RWPE2 (cell line): Measurements from ENCODE around the gene ARPP21.
"Not testable (repeated sequence)": the region's sequence is repeated elsewhere in the genome, so short reads cannot be mapped to it uniquely, and the experiment has no call there.

Experiments
- ATAC-seq: fragments of 200-7000 bp; cut with Tn5 transposase; 3 replicates; pipeline ENCODE4 v1.9.1; 2021; ENCODE audit warnings: low read depth
- DNase-seq: peaks from one replicate; pipeline ENCODE4 v3.0.0-alpha.2; 2020; ENCODE audit warnings: low spot score
- H3K27ac ChIP-seq: fragments of 450-650 bp; 2 replicates; pipeline ENCODE4 v1.5.1; 2017; ENCODE audit warnings: mild to moderate bottlenecking; ENCODE audit not compliant: poor library complexity, severe bottlenecking
- H3K27me3 ChIP-seq: fragments of 250-450 bp; sonication (Bioruptor Pico); 2 replicates; pipeline ENCODE4 v1.5.1; 2021; ENCODE audit warnings: mild to moderate bottlenecking, moderate library complexity; ENCODE audit not compliant: insufficient read depth, poor library complexity, severe bottlenecking
- H3K36me3 ChIP-seq: fragments of 250-450 bp; sonication (Bioruptor Pico); 2 replicates; pipeline ENCODE4 v1.5.1; 2020; ENCODE audit warnings: low read depth, mild to moderate bottlenecking, moderate library complexity
- H3K4me1 ChIP-seq: fragments of 250-450 bp; sonication (Bioruptor Pico); 2 replicates; pipeline ENCODE4 v1.5.1; 2021; ENCODE audit warnings: mild to moderate bottlenecking, moderate library complexity; ENCODE audit not compliant: insufficient read depth, poor library complexity, severe bottlenecking
- H3K4me3 ChIP-seq: fragments of 250-450 bp; sonication (Bioruptor Pico); 2 replicates; pipeline ENCODE4 v1.5.1; 2021; ENCODE audit warnings: mild to moderate bottlenecking, moderate library complexity; ENCODE audit not compliant: severe bottlenecking
- H3K9me3 ChIP-seq: fragments of 250-450 bp; sonication (Bioruptor Pico); 2 replicates; pipeline ENCODE4 v1.5.1; 2021; ENCODE audit warnings: mild to moderate bottlenecking, moderate library complexity; ENCODE audit not compliant: severe bottlenecking
- TF ChIP-seq, protein P1 (sequence below): fragments of 450-650 bp; IDR thresholded peaks from one replicate; pipeline ENCODE4 v1.5.1; 2017; ENCODE audit warnings: mild to moderate bottlenecking, moderate library complexity; ENCODE audit not compliant: poor library complexity, severe bottlenecking

The ARPP21 gene

DNA sequence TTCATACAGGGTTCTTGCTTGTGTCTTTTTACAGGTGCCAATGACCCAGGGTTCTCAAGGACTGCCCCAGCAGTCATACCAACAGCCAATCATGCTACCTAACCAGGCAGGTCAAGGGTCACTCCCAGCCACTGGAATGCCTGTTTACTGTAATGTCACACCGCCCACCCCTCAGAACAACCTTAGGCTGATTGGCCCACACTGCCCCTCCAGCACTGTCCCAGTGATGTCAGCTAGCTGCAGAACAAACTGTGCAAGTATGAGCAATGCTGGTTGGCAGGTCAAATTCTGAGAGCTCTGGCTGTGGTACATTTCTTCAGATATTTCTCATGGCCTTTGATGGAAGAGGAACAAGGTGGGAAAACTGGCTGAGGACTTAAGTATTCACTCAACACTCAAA is 154.3 kb downstream of the ARPP21 start:
- H3K27ac ChIP-seq = no peak overlapping the region
- ATAC-seq (no peak), DNase-seq (no peak)
- TF ChIP-seq, protein P1, sequence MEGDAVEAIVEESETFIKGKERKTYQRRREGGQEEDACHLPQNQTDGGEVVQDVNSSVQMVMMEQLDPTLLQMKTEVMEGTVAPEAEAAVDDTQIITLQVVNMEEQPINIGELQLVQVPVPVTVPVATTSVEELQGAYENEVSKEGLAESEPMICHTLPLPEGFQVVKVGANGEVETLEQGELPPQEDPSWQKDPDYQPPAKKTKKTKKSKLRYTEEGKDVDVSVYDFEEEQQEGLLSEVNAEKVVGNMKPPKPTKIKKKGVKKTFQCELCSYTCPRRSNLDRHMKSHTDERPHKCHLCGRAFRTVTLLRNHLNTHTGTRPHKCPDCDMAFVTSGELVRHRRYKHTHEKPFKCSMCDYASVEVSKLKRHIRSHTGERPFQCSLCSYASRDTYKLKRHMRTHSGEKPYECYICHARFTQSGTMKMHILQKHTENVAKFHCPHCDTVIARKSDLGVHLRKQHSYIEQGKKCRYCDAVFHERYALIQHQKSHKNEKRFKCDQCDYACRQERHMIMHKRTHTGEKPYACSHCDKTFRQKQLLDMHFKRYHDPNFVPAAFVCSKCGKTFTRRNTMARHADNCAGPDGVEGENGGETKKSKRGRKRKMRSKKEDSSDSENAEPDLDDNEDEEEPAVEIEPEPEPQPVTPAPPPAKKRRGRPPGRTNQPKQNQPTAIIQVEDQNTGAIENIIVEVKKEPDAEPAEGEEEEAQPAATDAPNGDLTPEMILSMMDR = no peak
- H3K36me3 ChIP-seq = no peaks in the 10 kb centered on the region
- H3K9me3 ChIP-seq = no peaks in the 10 kb centered on the region
- H3K27me3 ChIP-seq = no peaks in the 10 kb centered on the region
- H3K4me1 ChIP-seq = no peaks in the 10 kb centered on the region
- H3K4me3 ChIP-seq = no peak overlapping the region

GRCh38 chr3:35800960-35801459 is 161.7 kb downstream of the ARPP21 start:
- TF ChIP-seq, protein P1 = no peak
- ATAC-seq (no peak), DNase-seq (no peak)

GRCh38 chr3:35814531-35814930 is 175.2 kb downstream of the ARPP21 start:
- Histone ChIP-seq H3K4me3 (no peak overlapping the region), H3K27ac (no peak overlapping the region), H3K4me1 (no peaks in the 10 kb centered on the region), H3K27me3 (no peaks in the 10 kb centered on the region), H3K9me3 (no peaks in the 10 kb centered on the region), H3K36me3 (no peaks in the 10 kb centered on the region)
- ATAC-seq (no peak), DNase-seq (no peak)
- TF ChIP-seq, protein P1 = no peak

More at GRCh38 chr3:35800960-35801459, 161.7 kb downstream of the ARPP21 start:
- H3K36me3 ChIP-seq = no peaks in the 10 kb centered on the region
- no peak overlapping the region for H3K4me3 ChIP-seq
- no peak overlapping the region for H3K27ac ChIP-seq
- no peaks in the 10 kb centered on the region for H3K27me3 ChIP-seq
- no peaks in the 10 kb centered on the region for H3K9me3 ChIP-seq
- no peaks in the 10 kb centered on the region for H3K4me1 ChIP-seq

- not testable (repeated sequence) for DNase-seq, H3K27me3 ChIP-seq, ATAC-seq, H3K36me3 ChIP-seq, H3K4me3 ChIP-seq, H3K9me3 ChIP-seq, H3K4me1 ChIP-seq, H3K27ac ChIP-seq
These were observed 176.5 kb downstream of the ARPP21 start for GRCh38 chr3:35815796-35816195.

DNA sequence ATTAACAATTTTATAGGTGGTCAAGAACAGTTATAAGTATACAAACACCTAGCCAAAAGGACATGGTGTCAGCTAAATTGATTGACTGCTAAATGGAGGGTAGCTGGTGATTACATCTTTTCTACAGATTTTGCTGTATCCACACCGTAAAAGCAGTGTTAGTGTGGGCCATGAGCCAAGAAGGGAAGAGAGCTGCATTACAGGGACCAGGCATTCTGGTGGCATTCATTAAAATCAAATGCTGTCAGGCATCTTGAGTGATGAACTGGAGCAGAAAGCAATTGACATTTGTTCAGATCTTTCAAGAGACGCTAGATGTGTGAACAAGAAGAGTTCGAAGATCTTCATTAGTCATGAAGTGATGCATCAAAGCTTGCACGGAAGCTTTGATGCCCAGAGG is 177.9 kb downstream of the ARPP21 start:
- no peaks in the 10 kb centered on the region for H3K9me3 ChIP-seq
- H3K36me3 ChIP-seq = no peaks in the 10 kb centered on the region
- DNase-seq = no peak
- no peak overlapping the region for H3K27ac ChIP-seq
- H3K4me1 ChIP-seq = no peaks in the 10 kb centered on the region
- no peak for ATAC-seq
- H3K27me3 ChIP-seq = no peaks in the 10 kb centered on the region
- TF ChIP-seq, protein P1 = no peak
- H3K4me3 ChIP-seq = no peak overlapping the region
